Right cardiac atrium (tissue), 5 donors: Measurements from ENCODE around the gene ATPAF2. TPM values are rescaled to one million over a fixed set of nuclear protein-coding genes. Genes with fewer than 3 reads are reported as not detected.

Source experiments
- ATAC-seq, 2 donors: fragments of 200-7000 bp; cut with Tn5 transposase; one replicate each; pipeline versions ENCODE4 v1.8.0 to v1.9.1; 2020; ENCODE audit warnings: moderate library complexity in 2 of 2, mild to moderate bottlenecking in 1 of 2
- DNase-seq, 3 donors: peaks; one replicate each; pipeline ENCODE4 v3.0.0-alpha.2; 2020
- H3K27ac ChIP-seq: one replicate; pipeline ENCODE4 v1.5.1; 2013; ENCODE audit warnings: mild to moderate bottlenecking, low read length, control low read depth, moderate library complexity
- H3K27me3 ChIP-seq: one replicate; pipeline ENCODE4 v1.6.1; 2013; ENCODE audit not compliant: control insufficient read depth, insufficient read depth
- H3K4me1 ChIP-seq: one replicate; pipeline ENCODE4 v1.6.1; 2013; ENCODE audit warnings: low read length; ENCODE audit not compliant: control insufficient read depth, insufficient read depth
- H3K4me3 ChIP-seq: one replicate; pipeline ENCODE4 v1.5.1; 2013; ENCODE audit warnings: low read length, control low read depth
- H3K9me3 ChIP-seq: one replicate; pipeline ENCODE4 v1.6.1; 2013; ENCODE audit warnings: low read length; ENCODE audit not compliant: control insufficient read depth
- WGBS: extraction: QIAGEN DNeasy Blood & Tissue Kit; methylation state at CpG from one replicate; pipeline ENCODE4 v1.1.7; 2013; 5-methylcytosine and 5-hydroxymethylcytosine counted together
- intact Hi-C, 4 donors: fragments of 100-400 bp; cut with DNase I; formaldehyde crosslinking; loops; one replicate each; pipeline versions ENCODE4 v1.11.0 to v1.14.0; 2022 to 2023
- polyA plus RNA-seq: library from polyadenylated mRNA; stranded (reverse); fragments of 200-250 nt; gene quantifications from one replicate; pipeline ENCODE4 v1.2.3, GENCODE V29; 2013
- total RNA-seq, 4 donors: library from RNA; stranded (reverse); fragmentation: NEBNext Ultra II Directional; extraction: Animal tissue kit (Norgen Biotek cat#: 25700); gene quantifications; one replicate each; pipeline ENCODE4 v1.2.1, GENCODE V29; 2021
- donor health status: healthy with polysubstance abuse.
- donor health status: DM: no; HTN: yes; CAD: no.
- donor health status: DM: no; HTN: no; CAD: no.
- donor health status: DM: no; HTN: yes; CAD: no; lungs with severe emphysema.
- donor health status: DM: yes; HTN: yes; CAD: no.

The ATPAF2 gene
- total and polyA plus RNA-seq, 5 donors, result 22.0 to 33.6 (median 31.4) TPM

GRCh38 chr17:18009609-18010420 lies 29.2 kb downstream of the ATPAF2 start:
- H3K27ac ChIP-seq, result no peak overlapping the region
- intact Hi-C loops, result no loop called here
- H3K4me3 ChIP-seq, result no peak overlapping the region
- WGBS, result 74% methylated on average over 8 of the region's 8 CpGs
- H3K27me3 ChIP-seq, result no peaks in the 10 kb centered on the region
- peak in 2 of 3 donors; percentile 70 for DNase-seq
- no peaks in the 10 kb centered on the region for H3K9me3 ChIP-seq
- peak; percentile 69 to 79 for ATAC-seq
- no peaks in the 10 kb centered on the region for H3K4me1 ChIP-seq

- 71% methylated on average over 5 of the region's 5 CpGs for WGBS
- ATAC-seq (peak in 1 of 2 donors; percentile 18), DNase-seq (peak in 1 of 3 donors; percentile 9)
- no peaks in the 10 kb centered on the region for H3K27me3 ChIP-seq
- no peaks in the 10 kb centered on the region for H3K4me1 ChIP-seq
- intact Hi-C loops, result no loop called here
- no peak overlapping the region for H3K4me3 ChIP-seq
- H3K9me3 ChIP-seq, result no peaks in the 10 kb centered on the region
- H3K27ac ChIP-seq, result peak overlapping the region; percentile 0
These were observed 30.3 kb downstream of the ATPAF2 start for GRCh38 chr17:18008496-18009268.

GRCh38 chr17:18006495-18007239 lies 32.3 kb downstream of the ATPAF2 start:
- intact Hi-C loops, result no loop called here
- ATAC-seq (no peak), DNase-seq (peak in 1 of 3 donors; percentile 56)
- H3K9me3 ChIP-seq, result no peaks in the 10 kb centered on the region
- no peak overlapping the region for H3K27ac ChIP-seq
- H3K4me3 ChIP-seq, result no peak overlapping the region
- WGBS, result 74% methylated on average over 31 of the region's 31 CpGs
- no peaks in the 10 kb centered on the region for H3K4me1 ChIP-seq
- H3K27me3 ChIP-seq, result no peaks in the 10 kb centered on the region

GRCh38 chr17:18005496-18005895 lies 33.5 kb downstream of the ATPAF2 start:
- Histone ChIP-seq H3K27ac (no peak overlapping the region), H3K4me3 (no peak overlapping the region), H3K27me3 (no peaks in the 10 kb centered on the region), H3K9me3 (no peaks in the 10 kb centered on the region), H3K4me1 (no peaks in the 10 kb centered on the region)
- WGBS, result 86% methylated on average over 3 of the region's 3 CpGs
- DNase-seq (no peak), ATAC-seq (no peak)
- intact Hi-C loops, result no loop called here

- no peaks in the 10 kb centered on the region for H3K27me3 ChIP-seq
- no peak overlapping the region for H3K27ac ChIP-seq
- H3K4me3 ChIP-seq, result no peak overlapping the region
- ATAC-seq, result peak; percentile 22 to 48
- H3K4me1 ChIP-seq, result no peaks in the 10 kb centered on the region
- intact Hi-C loops, result no loop called here
- peak in 1 of 3 donors; percentile 48 for DNase-seq
- WGBS, result 65% methylated on average over 9 of the region's 9 CpGs
- no peaks in the 10 kb centered on the region for H3K9me3 ChIP-seq
These were observed 34.1 kb downstream of the ATPAF2 start for GRCh38 chr17:18004884-18005305.

- no peak overlapping the region for H3K4me3 ChIP-seq
- no peaks in the 10 kb centered on the region for H3K4me1 ChIP-seq
- H3K27ac ChIP-seq, result no peak overlapping the region
- intact Hi-C loops, result no loop called here
- WGBS, result 83% methylated on average over 9 of the region's 9 CpGs
- DNase-seq (peak in 1 of 3 donors; percentile 12), ATAC-seq (no peak)
- H3K9me3 ChIP-seq, result no peaks in the 10 kb centered on the region
- H3K27me3 ChIP-seq, result no peaks in the 10 kb centered on the region
These were observed 34.6 kb downstream of the ATPAF2 start for GRCh38 chr17:18004345-18004744.

- WGBS, result 92% methylated on average over 2 of the region's 2 CpGs
- ATAC-seq, result no peak
- no peaks in the 10 kb centered on the region for H3K4me1 ChIP-seq
- H3K27me3 ChIP-seq, result no peaks in the 10 kb centered on the region
- no peak for DNase-seq
- no peak overlapping the region for H3K4me3 ChIP-seq
- no peaks in the 10 kb centered on the region for H3K9me3 ChIP-seq
- intact Hi-C loops, result no loop called here
- no peak overlapping the region for H3K27ac ChIP-seq
These were observed 36.8 kb downstream of the ATPAF2 start for GRCh38 chr17:18002171-18002570.

GRCh38 chr17:18000030-18000408 lies 38.9 kb downstream of the ATPAF2 start:
- Histone ChIP-seq H3K9me3 (no peaks in the 10 kb centered on the region), H3K4me3 (no peak overlapping the region), H3K4me1 (no peaks in the 10 kb centered on the region), H3K27me3 (no peaks in the 10 kb centered on the region), H3K27ac (no peak overlapping the region)
- DNase-seq, result no peak
- intact Hi-C loops, result no loop called here
- ATAC-seq, result no peak
- WGBS, result 86% methylated on average over 8 of the region's 8 CpGs

- Histone ChIP-seq H3K9me3 (no peaks in the 10 kb centered on the region), H3K4me1 (no peaks in the 10 kb centered on the region), H3K4me3 (no peak overlapping the region), H3K27ac (no peak overlapping the region), H3K27me3 (no peaks in the 10 kb centered on the region)
- intact Hi-C loops, result no loop called here
- DNase-seq (no peak), ATAC-seq (peak in 1 of 2 donors; percentile 23)
- WGBS, result 82% methylated on average over 9 of the region's 9 CpGs
These were observed 39.5 kb downstream of the ATPAF2 start for GRCh38 chr17:17999364-18000029.

- intact Hi-C loops, result no loop called here
- H3K4me3 ChIP-seq, result no peak overlapping the region
- no peak for ATAC-seq
- no peak overlapping the region for H3K27ac ChIP-seq
- H3K4me1 ChIP-seq, result no peaks in the 10 kb centered on the region
- no peaks in the 10 kb centered on the region for H3K27me3 ChIP-seq
- DNase-seq, result no peak
- no peaks in the 10 kb centered on the region for H3K9me3 ChIP-seq
- WGBS, result 92% methylated on average over 8 of the region's 8 CpGs
These were observed 40.0 kb downstream of the ATPAF2 start for GRCh38 chr17:17998934-17999333.
